CD14-positive monocyte (primary cell): ENCODE measurements around the gene TXLNG. TPM values are rescaled to one million over a fixed set of nuclear protein-coding genes. Genes with fewer than 3 reads are reported as not detected.
A peak's percentile ranks its signal among the peaks of the same experiment; 100 is the strongest.

ENCODE experiments used
- DNase-seq, 3 donors: peaks; one replicate each; pipeline ENCODE4 v3.0.0-alpha.2; 2011 to 2022
- H2AFZ ChIP-seq: 2 replicates; pipeline ENCODE4 v1.6.0; 2012; ENCODE audit warnings: mild to moderate bottlenecking, low read depth, low read length, inconsistent platforms; ENCODE audit not compliant: insufficient read depth, poor library complexity, severe bottlenecking
- H3K27ac ChIP-seq, 2 donors: 1 replicate in 1 of 2; 2 replicates in 1 of 2; pipeline ENCODE4 v1.5.1; 2012 to 2013; ENCODE audit warnings: low read length in 2 of 2, control low read depth in 1 of 2, inconsistent platforms in 1 of 2, low read depth in 1 of 2, mild to moderate bottlenecking in 1 of 2
- H3K27me3 ChIP-seq, 2 donors: one replicate each; pipeline versions ENCODE4 v1.6.0 to v1.6.1; 2011 to 2013; ENCODE audit warnings: low read length in 2 of 2; ENCODE audit not compliant: control insufficient read depth in 2 of 2, insufficient read depth in 2 of 2
- H3K36me3 ChIP-seq, 2 donors: replicated peaks in 1 of 2; 1 replicate in 1 of 2; 2 replicates in 1 of 2; pipeline versions ENCODE4 v1.5.1 to v1.6.1; 2012 to 2013; ENCODE audit warnings: low read length in 2 of 2, control low read depth in 1 of 2, inconsistent platforms in 1 of 2, mild to moderate bottlenecking in 1 of 2; ENCODE audit not compliant: insufficient read depth in 2 of 2, control insufficient read depth in 1 of 2
- H3K4me1 ChIP-seq, 2 donors: 1 replicate in 1 of 2; 2 replicates in 1 of 2; pipeline versions ENCODE4 v1.5.1 to v1.6.1; 2012 to 2013; ENCODE audit warnings: low read length in 2 of 2, control low read depth in 1 of 2, inconsistent platforms in 1 of 2, mild to moderate bottlenecking in 1 of 2, moderate library complexity in 1 of 2; ENCODE audit not compliant: insufficient read depth in 2 of 2, control insufficient read depth in 1 of 2
- H3K4me2 ChIP-seq: replicated peaks from 2 replicates; pipeline ENCODE3; 2012; ENCODE audit warnings: low read length, moderate library complexity, mild to moderate bottlenecking; ENCODE audit not compliant: poor library complexity, severe bottlenecking; ENCODE audit errors: extremely low read depth
- H3K4me3 ChIP-seq, 3 experiments: fragments of 200-600 bp in 1 of 3; sonication (generic) in 1 of 3; replicated peaks in 1 of 3; 1 replicate in 2 of 3; 2 replicates in 1 of 3; pipeline ENCODE4 v1.5.1; 2011 to 2013; ENCODE audit warnings: low read length in 3 of 3, mild to moderate bottlenecking in 3 of 3, control low read depth in 2 of 3, low read depth in 2 of 3, inconsistent platforms in 1 of 3, moderate library complexity in 1 of 3
- H3K79me2 ChIP-seq: 2 replicates; pipeline ENCODE4 v1.6.0; 2012; ENCODE audit warnings: mild to moderate bottlenecking, control low read depth, inconsistent platforms, low read length, moderate library complexity; ENCODE audit not compliant: insufficient read depth
- H3K9ac ChIP-seq: 2 replicates; pipeline ENCODE4 v1.6.0; 2017; ENCODE audit warnings: low read length, mild to moderate bottlenecking; ENCODE audit not compliant: insufficient read depth, poor library complexity, severe bottlenecking
- H3K9me3 ChIP-seq, 2 donors: replicated peaks in 1 of 2; 1 replicate in 1 of 2; 2 replicates in 1 of 2; pipeline versions ENCODE4 v1.5.1 to v1.6.1; 2012 to 2013; ENCODE audit warnings: low read length in 2 of 2, control low read depth in 1 of 2; ENCODE audit not compliant: control insufficient read depth in 1 of 2, insufficient read depth in 1 of 2
- H4K20me1 ChIP-seq: 2 replicates; pipeline ENCODE4 v1.6.0; 2012; ENCODE audit warnings: mild to moderate bottlenecking, low read length, control low read depth, moderate library complexity; ENCODE audit not compliant: insufficient read depth
- H3K27ac Mint-ChIP-seq, 7 donors: one replicate each; pipeline ENCODE4 v1.8.0; 2020; ENCODE audit warnings: mild to moderate bottlenecking in 7 of 7, mixed read lengths in 7 of 7, moderate library complexity in 6 of 7, inconsistent platforms in 2 of 7
- H3K27me3 Mint-ChIP-seq, 3 donors: one replicate each; pipeline ENCODE4 v1.8.0; 2021 to 2022; ENCODE audit warnings: low read depth in 3 of 3, mild to moderate bottlenecking in 3 of 3, mixed read lengths in 3 of 3, moderate library complexity in 3 of 3, inconsistent platforms in 1 of 3
- H3K36me3 Mint-ChIP-seq, 2 donors: one replicate each; pipeline ENCODE4 v1.8.0; 2020; ENCODE audit warnings: mixed read lengths in 2 of 2, inconsistent platforms in 1 of 2, mild to moderate bottlenecking in 1 of 2
- H3K4me1 Mint-ChIP-seq: one replicate; pipeline ENCODE4 v1.8.0; 2020; ENCODE audit warnings: mild to moderate bottlenecking, mixed read lengths
- H3K4me3 Mint-ChIP-seq, 2 donors: one replicate each; pipeline ENCODE4 v1.8.0; 2020; ENCODE audit warnings: mild to moderate bottlenecking in 2 of 2, mixed read lengths in 2 of 2, moderate library complexity in 1 of 2
- H3K9me3 Mint-ChIP-seq, 7 donors: one replicate each; pipeline ENCODE4 v1.8.0; 2020 to 2022; ENCODE audit warnings: mixed read lengths in 7 of 7, mild to moderate bottlenecking in 6 of 7, moderate library complexity in 6 of 7, inconsistent platforms in 2 of 7
- CTCF ChIP-seq: fragments of 200-600 bp; IDR thresholded peaks from one replicate; pipeline ENCODE4 v1.8.0; 2022; ENCODE audit warnings: antibody characterized with exemption, mild to moderate bottlenecking
- WGBS: methylation state at CpG from one replicate; pipeline ENCODE4 v1.1.5; 2013; ENCODE audit warnings: missing lambda C conversion rate; ENCODE audit not compliant: insufficient coverage; 5-methylcytosine and 5-hydroxymethylcytosine counted together
- intact Hi-C, 2 donors: fragments of 100-400 bp; cut with micrococcal nuclease; formaldehyde crosslinking; loops; one replicate each; pipeline versions ENCODE4 v1.15.0 to v1.15.1; 2023
- polyA plus RNA-seq, 3 donors: library from polyadenylated mRNA; depleted of rRNA in 1 of 3; unstranded in 2 of 3; stranded (reverse) in 1 of 3; fragments of 300-500 nt in 2 of 3; fragments of >200 nt in 1 of 3; fragmentation: Illumina TruSeq in 2 of 3; gene quantifications; 1 replicate in 2 of 3; 2 replicates in 1 of 3; pipeline ENCODE4 v1.2.3, GENCODE V29; 2012 to 2021

TXLNG gene
- polyA plus RNA-seq, 3 donors = 3.7 to 5.4 (median 4.1) TPM

GRCh38 chrX:16842684-16843083 is 56.4 kb downstream of the TXLNG start:
- Mint-ChIP-seq H3K27ac (no peak overlapping the region), H3K27me3 (peaks cover 0 to 48% (median 0%) of the 10 kb centered on the region in 3 donors), H3K36me3 (peaks cover 54 to 87% of the 10 kb centered on the region in 2 donors), H3K4me1 (no peaks in the 10 kb centered on the region), H3K9me3 (peaks cover 0 to 2% (median 0%) of the 10 kb centered on the region in 7 donors), H3K4me3 (no peak overlapping the region)
- Histone ChIP-seq H3K36me3 (peaks cover 61 to 89% of the 10 kb centered on the region in 2 donors), H3K79me2 (no peaks in the 10 kb centered on the region), H3K27ac (no peak overlapping the region), H4K20me1 (no peaks in the 10 kb centered on the region), H3K27me3 (peaks cover 0 to 22% of the 10 kb centered on the region in 2 donors), H3K9ac (no peak overlapping the region), H3K4me1 (no peaks in the 10 kb centered on the region), H3K4me3 (no peak overlapping the region), H3K4me2 (no peak overlapping the region), H2AFZ (no peak overlapping the region), H3K9me3 (no peaks in the 10 kb centered on the region)
- no peak for TF ChIP-seq CTCF
- intact Hi-C loops = no loop called here
- no CpG with 5 or more reads among the region's 3 CpGs for WGBS
- DNase-seq = no peak

- no peak for DNase-seq
- Histone ChIP-seq H3K27ac (no peak overlapping the region), H3K4me1 (no peaks in the 10 kb centered on the region), H3K4me2 (no peak overlapping the region), H2AFZ (no peak overlapping the region), H3K27me3 (peaks cover 0 to 25% of the 10 kb centered on the region in 2 donors), H3K4me3 (no peak overlapping the region), H3K9me3 (no peaks in the 10 kb centered on the region), H3K36me3 (peaks cover 65 to 91% of the 10 kb centered on the region in 2 donors), H3K9ac (no peak overlapping the region), H3K79me2 (no peaks in the 10 kb centered on the region), H4K20me1 (no peaks in the 10 kb centered on the region)
- Mint-ChIP-seq H3K4me3 (no peak overlapping the region), H3K4me1 (no peaks in the 10 kb centered on the region), H3K9me3 (peaks cover 0 to 2% (median 0%) of the 10 kb centered on the region in 7 donors), H3K36me3 (peaks cover 55 to 89% of the 10 kb centered on the region in 2 donors), H3K27me3 (peaks cover 0 to 52% (median 0%) of the 10 kb centered on the region in 3 donors), H3K27ac (peak overlapping the region in 1 of 7 donors; percentile 10)
- no peak for TF ChIP-seq CTCF
- no CpG with 5 or more reads among the region's 3 CpGs for WGBS
- intact Hi-C loops = no loop called here
These were observed 57.1 kb downstream of the TXLNG start for GRCh38 chrX:16843208-16843909.
